Right ventricle myocardium superior (tissue), 1 donor: ENCODE measurements around the gene METTL23. TPM values are rescaled to one million over a fixed set of nuclear protein-coding genes. Genes with fewer than 3 reads are reported as not detected.

Experiments
- microRNA-seq: library from miRNA; unstranded; fragments of <30 nt; microRNA quantifications from one replicate; pipeline ENCODE4 v1.2.0, GENCODE V29; 2020
- total RNA-seq: library from RNA; stranded (reverse); fragmentation: NEBNext Ultra II Directional; extraction: Animal tissue kit (Norgen Biotek cat#: 25700); gene quantifications from one replicate; pipeline ENCODE4 v1.2.1, GENCODE V29; 2021
- donor health status: DM: no; HTN: yes; CAD: no; lungs with severe emphysema.

METTL23 gene
- total RNA-seq, 1 donor from 2014 or later = 19.0 TPM

Small RNAs within 50 kb of the gene (microRNA-seq; reads per million reads assigned to microRNA genes)
- gene MIR636 = not detected

Other genes with a start within 250 kb of the METTL23 start
- 15.4 TPM for gene RHBDF2, start 225.4 kb upstream of the METTL23 start, total RNA-seq
- 34.2 TPM for gene CYGB, start 189.1 kb upstream of the METTL23 start, total RNA-seq
- gene PRCD, start 186.8 kb upstream of the METTL23 start, total RNA-seq = 4.0 TPM
- 6.1 TPM for gene ST6GALNAC2, start 141.0 kb upstream of the METTL23 start, total RNA-seq
- gene ST6GALNAC1, start 83.1 kb upstream of the METTL23 start, total RNA-seq = 2.8 TPM
- 336 TPM for gene MXRA7, start 15.9 kb upstream of the METTL23 start, total RNA-seq
- 63.1 TPM for gene JMJD6, start 233 bp upstream of the METTL23 start, total RNA-seq
- 61.2 TPM for gene SRSF2, start 10.5 kb downstream of the METTL23 start, total RNA-seq
- gene MFSD11, start 11.3 kb downstream of the METTL23 start, total RNA-seq = 23.3 TPM
- not detected for gene MGAT5B, start 141.6 kb downstream of the METTL23 start, total RNA-seq